ENCODE data around the gene CYP4F11.
"Not testable (repeated sequence)": the region's sequence is repeated elsewhere in the genome, so short reads cannot be mapped to it uniquely, and the experiment has no call there.

CYP4F11 gene

DNA sequence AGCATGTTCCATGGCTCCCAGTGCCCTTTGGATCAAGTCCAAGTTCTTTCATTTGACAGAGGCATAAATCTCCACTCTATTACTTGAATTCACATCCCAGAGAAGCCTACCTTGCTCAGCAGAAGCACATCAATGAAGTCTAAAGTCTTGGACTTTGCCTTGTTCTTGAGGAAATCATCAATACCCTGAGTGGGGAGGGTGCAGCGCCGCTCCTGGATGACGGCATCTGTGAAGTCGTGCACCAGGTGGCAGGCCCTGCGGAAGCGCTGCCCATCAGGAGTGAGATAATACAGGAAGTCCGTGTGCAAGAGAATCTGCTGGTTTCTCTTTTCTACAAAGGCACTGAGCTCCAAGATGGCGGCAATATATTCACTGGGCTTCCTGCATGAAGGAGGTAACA lies 10.6 kb downstream of the CYP4F11 start:
- no peak for DNase-seq (ENCODE audit: low read depth, low spot score)

DNA sequence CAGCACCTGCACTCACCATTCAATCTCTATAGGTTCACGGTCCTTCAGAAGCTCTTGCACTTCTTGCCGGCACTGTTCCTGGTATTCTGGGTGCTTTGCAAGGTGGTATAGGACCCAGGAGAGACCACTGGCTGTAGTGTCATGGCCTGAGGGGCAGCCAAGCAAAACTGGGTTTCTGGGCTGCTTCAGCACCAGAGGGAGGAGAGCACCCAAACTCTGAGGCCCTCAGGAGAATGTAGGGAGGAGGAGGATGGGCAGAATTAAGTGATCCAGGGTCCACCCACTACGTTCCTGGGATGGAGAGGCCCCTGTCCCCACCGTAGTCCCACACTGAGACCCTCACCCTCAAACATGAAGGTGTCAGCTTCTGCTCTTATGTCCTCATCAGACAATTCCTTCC lies 12.3 kb downstream of the CYP4F11 start:
- DNase-seq (ENCODE audit: low read depth, low spot score) = no peak

DNA sequence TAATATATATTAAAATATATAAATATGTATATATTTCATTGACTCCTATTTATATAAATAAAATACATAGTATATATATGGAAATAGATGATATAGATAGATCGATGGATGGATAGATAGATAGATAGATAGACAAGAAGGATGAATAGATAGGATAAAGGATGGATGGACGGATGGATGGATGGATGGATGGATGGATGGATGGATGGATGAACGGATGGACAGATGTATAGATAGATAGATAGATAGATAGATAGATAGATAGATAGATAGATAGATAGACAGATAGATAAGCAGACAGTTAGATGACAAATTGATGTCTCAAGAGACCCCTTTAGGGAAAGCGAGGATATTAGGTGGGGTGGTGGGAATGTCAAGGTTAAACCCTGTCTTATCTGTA lies 15.1 kb downstream of the CYP4F11 start:
- DNase-seq (ENCODE audit: low read depth, low spot score) = no peak

DNA sequence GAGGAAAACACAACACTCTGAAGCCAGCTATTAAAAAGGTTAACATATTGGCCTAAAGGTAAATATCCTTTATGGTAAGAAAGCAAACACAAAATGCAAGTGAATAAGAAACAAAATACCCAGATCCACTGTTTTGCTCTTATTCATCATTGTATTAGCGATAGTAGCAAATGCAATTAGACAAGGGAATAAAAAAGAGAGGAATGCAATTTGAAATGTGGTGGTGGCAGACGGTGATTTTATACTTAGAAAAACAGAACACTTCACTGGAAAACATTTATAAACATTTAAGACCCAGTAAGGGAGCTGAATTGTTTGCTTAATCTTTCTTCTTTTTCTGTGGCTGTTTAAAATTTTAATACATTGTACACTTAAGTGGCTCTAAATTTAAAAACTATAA lies 19.2 kb downstream of the CYP4F11 start:
- DNase-seq (ENCODE audit: low read depth, low spot score) = no peak

DNA sequence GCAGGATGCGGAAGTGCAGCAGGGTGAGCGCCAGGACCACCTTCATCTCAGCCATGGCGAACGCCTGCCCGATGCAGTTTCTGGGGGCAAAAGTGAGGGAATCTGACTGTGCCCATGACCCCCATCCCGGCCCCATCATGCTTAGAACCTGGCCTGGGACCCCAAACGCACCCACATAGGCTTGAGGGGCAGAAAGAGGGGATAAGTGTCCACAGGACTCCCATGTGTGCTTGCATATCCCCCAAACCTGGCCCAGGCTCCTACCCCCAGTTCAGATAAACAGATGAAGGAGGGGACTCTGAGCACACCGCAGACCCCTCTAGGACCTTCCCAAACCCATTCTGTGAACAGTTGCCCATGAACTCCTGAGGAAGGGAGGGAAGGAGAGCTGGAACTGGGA lies 20.5 kb downstream of the CYP4F11 start:
- no peak for DNase-seq (ENCODE audit: low read depth, low spot score)

DNA sequence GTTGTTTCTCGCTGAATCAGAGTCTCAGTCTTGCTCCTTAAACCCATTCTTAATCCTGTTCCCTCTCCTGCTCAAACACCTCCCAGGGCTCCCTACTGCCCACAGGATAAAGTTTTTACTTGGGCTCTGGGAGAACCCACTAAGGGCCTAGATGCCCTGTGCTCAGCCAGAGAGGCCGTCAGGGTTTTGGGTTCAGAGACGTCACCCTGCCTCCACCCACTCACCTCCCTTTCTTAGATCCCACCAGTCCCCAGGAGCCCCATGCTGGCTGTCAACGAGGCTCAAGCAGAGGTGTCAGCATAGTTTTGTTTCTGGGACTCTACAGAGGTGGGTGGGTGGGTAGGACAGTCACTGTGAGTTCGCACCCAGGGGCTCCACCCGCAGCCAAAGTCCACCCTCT lies 20.9 kb downstream of the CYP4F11 start:
- DNase-seq (ENCODE audit: low read depth, low spot score) = no peak

DNA sequence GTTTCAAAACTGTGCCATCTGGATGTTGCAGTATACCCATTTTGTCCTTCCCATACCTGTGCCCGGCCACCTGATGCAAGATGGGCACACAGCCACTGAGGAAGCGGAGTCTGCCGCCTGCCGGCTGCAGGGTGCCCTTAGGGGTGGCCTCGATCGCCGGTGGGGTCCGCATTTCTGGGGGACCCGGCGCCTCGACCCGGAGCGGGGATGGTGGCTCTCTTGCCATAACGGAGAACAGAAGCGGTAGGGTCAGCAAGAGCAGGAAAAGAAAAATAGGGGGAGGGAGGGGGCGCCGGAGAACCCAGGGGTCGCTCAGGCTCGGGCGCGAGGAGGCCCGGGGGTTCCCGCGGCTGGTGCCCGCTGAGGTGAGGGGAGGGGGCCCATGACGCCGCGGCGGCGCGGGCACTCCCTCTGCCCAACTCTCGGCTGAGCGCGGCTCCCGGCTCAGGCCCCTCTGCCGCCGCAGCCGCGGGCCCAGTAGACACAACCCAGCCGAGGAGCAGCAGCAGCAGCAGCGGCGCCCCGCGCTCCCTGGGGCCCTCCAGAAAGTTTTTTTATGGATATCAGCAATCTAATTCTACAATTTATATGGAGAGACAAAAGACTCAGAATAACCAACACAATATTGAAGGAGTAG lies 22.6 kb downstream of the CYP4F11 start:
- DNase-seq (ENCODE audit: low read depth, low spot score) = no peak

DNA sequence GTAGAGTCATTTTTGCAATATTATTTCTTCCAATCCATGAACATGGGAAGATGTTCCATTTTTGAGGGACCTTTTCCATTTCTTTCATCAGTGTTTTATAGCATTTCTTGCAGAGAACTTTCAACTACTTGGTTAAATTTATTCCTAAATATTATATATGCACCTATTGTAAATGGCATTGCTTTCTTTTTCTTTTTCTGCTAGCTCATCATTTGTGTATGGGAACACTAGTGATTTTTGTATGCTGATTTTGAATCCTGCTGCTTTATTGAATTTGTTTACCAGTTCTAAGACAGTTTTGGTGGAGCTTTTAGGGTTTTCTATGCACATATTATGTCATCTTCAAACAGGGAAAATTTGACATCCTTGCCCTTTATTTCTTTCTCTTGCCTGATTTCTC lies 29.3 kb downstream of the CYP4F11 start:
- DNase-seq (ENCODE audit: low read depth, low spot score) = no peak

DNA sequence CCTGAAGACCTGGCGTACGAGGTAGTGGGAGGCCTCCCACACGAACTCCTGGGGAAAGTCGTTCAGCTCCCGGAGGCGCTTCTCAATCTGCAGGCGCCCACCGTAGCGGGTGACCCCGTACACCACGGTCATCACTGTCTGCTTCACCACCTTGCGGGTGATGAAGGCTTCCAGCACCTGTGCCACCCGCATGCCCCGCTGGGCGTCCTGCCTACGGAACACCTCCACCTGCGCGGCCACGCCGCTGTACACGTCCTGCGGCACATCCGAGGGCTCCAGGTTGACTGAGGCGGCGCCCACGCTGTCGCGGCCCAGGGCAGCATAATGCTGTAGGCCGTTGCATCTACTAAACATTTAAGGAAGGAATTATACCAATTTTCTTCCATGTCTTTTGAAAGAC lies 31.4 kb downstream of the CYP4F11 start:
- DNase-seq (ENCODE audit: low read depth, low spot score) = not testable (repeated sequence)

DNA sequence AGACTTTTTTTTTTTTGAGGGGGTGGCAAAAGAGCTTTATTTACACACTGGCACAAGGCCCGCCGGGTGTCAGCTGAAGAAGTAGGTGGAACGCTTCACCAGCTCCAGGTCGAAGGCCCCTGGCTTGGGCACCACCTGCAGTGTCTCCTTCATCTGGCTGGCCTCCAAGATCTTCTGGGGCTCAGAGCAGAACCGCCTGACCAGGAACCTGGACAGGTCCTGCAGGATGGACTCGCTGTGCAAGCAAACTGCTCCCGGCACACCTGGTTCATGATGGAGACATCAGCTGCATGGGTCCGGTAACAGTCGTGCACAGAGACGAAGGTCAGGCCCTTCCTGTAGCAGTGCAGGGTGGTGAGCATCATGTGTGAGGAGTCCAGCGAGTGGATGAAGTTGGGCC lies 32.1 kb downstream of the CYP4F11 start:
- DNase-seq (ENCODE audit: low read depth, low spot score) = no peak

DNA sequence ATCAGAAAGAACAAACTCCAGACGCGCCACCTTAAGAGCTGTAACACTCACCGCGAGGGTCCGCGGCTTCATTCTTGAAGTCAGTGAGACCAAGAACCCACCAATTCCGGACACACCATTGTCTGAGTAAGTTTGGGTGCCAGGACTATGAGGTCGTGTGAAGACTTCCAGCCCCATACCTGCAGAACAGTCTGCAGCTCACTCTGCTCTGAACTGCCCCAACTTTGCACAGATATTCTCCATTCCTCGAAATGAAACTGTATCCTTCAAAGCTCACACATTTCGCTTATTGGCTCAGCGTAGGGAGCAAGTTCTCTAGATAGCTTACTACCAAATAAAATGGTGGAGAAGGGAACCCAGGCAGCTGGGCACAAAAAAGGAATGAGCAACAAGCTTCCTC lies 33.8 kb downstream of the CYP4F11 start:
- no peak for DNase-seq (ENCODE audit: low read depth, low spot score)

DNA sequence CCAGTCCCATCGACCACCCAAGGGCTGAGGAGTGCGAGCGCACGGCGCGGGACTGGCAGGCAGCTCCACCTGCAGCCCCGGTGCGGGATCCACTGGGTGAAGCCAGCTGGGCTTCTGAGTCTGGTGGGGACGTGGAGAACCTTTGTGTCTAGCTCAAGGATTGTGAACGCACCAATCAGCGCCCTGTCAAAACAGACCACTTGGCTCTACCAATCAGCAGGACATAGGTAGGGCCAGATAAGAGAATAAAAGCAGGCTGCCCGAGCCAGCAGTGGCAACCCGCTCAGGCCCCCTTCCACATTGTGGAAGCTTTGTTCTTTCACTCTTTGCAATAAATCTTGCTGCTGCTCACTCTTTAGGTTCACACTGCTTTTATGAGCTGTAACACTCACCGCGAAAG lies 34.3 kb downstream of the CYP4F11 start:
- not testable (repeated sequence) for DNase-seq (ENCODE audit: low read depth, low spot score)

DNA sequence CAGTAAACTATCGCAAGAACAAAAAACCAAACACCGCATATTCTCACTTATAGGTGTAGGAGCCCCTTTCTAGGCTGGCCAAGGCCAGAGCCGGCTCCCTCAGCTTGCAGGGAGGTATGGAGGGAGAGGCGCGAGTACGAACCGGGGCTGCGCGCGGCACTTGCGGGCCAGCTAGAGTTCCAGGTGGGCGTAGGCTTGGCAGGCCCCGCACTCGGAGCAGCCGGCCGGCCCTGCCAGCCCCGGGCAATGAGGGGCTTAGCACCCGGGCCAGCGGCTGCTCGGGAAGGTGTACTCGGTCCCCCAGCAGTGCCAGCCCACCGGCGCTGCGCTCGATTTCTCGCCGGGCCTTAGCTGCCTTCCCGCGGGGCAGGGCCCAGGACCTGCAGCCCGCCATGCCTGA lies 34.8 kb downstream of the CYP4F11 start:
- DNase-seq (ENCODE audit: low read depth, low spot score) = not testable (repeated sequence)

DNA sequence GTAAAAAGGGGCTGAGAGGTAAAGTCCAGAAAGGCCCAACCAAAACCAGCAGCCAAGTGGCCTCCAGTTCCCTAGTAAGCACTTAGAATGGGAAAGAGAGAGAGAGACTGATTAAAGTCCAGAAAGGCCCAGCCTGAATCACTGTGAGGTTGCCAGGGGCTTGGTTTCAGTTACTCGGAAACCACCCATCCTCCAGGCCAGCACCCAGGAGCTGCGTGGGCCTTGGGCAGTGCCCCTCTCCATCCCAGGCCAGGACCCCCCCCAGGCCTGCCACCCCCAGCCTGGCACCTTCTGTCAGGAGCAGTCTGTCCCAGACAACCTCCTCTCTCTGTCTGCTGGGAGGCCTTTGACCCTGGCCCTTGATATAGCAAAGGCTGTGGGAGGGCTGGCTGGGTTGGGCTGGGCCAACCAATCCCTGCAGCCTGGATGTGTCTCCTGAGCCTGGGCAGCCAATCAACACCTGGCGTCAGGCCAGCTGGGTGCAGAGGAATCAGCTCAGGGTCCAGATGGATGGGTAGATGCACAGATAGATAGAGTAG lies 36.5 kb downstream of the CYP4F11 start, which contains the start of gene CYP4F2:
Gene CYP4F2 (minus strand): TSS at position 337 of the 539 bp plus-strand sequence. CDS start 463 bp downstream, outside the sequence.
- no peak for DNase-seq (ENCODE audit: low read depth, low spot score)

DNA sequence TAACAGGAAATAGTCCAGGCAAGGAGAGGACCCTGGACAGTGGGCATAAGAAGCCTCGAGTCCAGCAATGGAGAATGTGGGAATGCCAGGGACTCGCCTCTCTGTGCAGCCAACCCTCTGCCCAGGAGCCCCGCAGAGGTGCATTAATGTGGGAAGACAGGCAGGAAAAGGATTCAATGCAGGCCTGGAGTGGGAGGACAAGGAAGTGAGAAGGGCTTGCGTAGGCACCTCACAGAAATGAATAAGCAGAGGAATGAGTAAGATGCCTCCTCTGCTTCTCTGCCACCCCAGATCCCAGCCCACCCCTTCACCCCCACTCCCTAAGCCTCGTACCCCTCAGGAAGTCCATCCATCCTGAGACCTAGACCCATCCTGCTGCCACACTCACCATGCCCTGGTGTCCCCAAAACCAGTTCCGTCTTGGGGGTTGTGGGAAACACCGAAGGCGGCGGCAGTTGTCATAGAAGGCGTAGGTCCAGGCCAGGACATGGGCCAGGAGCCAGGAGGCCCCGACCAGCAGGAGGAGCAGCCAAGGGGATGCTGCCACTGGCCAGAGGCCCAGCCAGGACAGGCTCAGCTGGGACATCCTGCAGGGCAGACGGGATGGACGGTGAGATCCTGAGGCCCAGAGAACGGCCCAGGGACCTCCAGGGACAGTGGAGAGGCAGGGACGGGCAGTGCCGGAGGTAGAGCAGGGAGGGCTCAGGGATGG lies 37.1 kb downstream of the CYP4F11 start:
- no peak for DNase-seq (ENCODE audit: low read depth, low spot score)

DNA sequence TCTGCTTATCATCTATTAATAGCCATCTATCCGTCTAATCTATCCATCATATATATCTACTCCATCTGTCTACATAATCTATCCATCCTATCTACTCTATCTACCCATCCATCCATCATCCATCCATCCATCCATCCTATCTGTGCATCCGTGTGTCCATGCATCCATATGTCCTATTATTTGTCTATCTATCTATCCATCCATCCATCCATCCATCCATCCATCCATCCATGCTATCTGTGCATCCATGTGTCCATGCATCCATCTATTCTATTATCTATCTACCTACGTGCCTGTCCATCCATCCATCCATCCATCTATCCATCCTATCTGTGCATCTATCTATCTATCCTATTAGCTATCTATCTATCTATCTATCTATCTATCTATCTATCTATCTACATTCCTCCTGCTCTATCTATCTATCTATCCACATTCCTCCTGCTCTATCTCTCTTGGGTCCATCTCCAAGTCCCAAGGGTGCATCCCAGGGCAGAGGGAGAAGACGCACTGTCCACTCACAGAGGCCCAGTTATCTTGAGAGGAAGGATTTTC lies 38.4 kb downstream of the CYP4F11 start:
- DNase-seq (ENCODE audit: low read depth, low spot score) = no peak

DNA sequence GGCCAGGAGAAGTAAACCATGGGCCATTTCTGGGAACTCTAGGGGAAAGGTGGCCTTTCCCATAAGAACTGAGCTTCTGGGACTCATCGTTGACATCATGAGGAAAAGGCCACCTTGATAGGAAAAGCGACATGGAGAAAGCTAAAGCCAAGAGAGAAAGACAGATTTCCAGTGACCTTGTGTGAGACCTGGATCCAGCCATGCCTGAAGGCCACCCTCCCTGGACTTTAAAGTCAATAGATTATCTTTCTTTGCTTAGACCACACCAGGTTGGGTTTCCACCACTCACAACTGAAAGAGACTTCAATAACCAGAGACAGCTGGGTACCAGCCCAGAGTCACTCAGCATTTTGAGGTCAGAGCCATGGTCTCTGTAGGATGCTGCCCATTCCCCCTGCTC lies 40.0 kb downstream of the CYP4F11 start:
- DNase-seq (ENCODE audit: low read depth, low spot score) = no peak

DNA sequence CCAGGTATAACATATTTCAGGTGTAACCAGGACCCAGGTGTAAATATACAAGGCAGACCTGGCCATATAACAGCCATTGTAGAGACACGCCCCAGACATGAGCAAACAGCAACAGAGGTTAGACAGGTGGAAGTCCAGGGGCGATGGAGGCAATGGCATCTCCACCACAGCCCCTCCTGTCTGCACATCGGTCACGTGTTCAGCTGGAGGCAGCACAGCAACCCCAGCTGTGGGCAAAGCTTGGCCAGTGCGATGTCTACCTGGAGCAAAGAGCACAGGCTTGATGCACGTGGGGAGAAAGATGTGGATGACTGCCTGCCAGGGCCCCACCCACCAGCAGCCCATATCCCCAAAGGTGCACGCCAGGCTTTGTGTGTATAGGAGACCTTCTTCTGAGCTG lies 40.9 kb downstream of the CYP4F11 start:
- no peak for DNase-seq (ENCODE audit: low read depth, low spot score)

DNA sequence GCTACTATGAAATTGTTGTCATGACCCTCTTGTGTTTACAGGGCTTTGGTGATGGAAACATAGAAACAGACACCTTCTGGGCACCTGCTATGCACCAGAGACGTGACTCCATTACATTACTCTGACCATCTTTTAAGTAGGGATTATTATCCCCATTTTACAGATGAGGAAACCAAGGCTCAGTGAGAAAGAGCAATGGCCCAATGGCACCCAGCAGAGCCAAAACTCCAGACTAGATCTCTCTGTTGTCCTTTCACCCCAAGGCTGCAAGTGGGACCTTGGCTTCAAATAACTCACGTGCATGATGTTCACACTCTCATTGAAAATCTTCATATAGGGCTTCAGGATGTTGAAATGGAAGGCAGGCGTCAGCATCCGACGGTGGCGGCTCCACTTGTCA lies 42.3 kb downstream of the CYP4F11 start:
- DNase-seq (ENCODE audit: low read depth, low spot score) = no peak

DNA sequence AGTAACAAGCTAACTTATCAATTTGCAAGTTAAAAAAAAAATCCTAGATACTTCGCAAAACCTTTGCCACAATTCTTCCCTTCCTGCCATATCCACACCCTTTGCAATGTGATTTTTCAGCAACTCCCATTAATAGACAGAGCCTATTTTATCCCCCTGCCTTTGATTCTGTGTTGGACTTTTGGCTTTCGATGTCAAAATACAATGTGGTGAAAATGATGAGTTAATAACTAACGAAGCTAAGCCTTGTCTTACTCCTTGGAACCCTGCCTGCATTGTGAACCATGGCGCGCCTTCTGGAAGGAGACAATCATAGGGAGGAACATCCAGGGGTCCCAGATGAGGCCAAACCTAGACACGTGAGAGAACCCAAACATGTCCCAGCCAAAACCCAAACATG lies 42.9 kb downstream of the CYP4F11 start:
- DNase-seq (ENCODE audit: low read depth, low spot score) = no peak

DNA sequence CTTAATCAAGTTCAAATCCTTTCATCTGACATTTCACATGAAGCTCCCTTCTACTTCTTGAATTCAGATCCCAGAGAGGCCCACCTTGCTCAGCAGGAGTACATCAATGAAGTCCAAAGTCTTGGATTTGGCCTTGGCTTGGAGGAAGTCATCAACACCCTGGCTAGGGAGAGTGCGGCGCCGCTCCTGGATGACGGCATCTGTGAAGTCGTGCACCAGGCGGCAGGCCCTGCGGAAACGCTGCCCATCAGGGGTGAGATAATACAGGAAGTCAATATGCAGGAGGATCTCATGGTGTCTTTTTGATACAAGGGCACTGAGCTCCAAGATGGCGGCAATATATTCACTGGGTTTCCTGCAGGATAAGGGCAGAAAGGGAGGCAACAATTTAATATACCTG lies 45.0 kb downstream of the CYP4F11 start:
- not testable (repeated sequence) for DNase-seq (ENCODE audit: low read depth, low spot score)

DNA sequence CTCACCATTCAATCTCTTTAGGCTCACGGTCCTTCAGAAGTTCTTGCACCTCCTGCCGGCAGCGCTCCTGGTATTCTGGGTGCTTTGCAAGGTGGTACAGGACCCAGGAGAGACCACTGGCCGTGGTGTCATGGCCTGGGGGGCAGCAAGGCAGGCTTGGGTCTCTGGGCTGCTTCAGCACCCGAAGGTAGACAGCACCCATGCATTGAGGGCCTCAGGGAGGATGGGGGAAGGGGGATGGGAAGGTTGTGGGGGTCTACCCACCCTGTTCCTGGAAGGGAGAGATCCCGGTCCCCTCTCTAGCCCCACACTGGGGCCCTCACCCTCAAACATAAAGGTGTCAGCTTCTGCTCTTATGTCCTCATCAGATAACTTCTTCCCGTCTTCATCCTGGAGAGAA lies 48.4 kb downstream of the CYP4F11 start:
- no peak for DNase-seq (ENCODE audit: low read depth, low spot score)

DNA sequence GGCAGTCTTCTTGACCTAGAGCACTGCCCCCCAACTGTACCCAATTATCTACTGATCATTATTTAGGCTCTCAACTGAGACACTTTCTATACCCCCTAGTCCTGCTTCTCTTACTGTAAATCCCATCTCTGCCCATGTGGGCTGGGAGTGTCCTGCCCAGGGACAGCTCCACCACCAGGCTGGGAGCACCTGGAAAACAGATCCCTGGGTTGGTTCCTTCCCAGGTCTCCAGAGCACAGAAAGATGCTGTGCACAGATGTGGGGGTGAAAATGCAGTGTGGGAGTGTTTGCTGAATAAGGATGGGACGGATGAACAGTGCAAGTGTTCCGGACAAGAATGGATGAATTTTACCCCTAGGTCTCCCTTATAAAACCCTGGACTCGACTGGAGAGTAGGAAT lies 49.2 kb downstream of the CYP4F11 start:
- no peak for DNase-seq (ENCODE audit: low read depth, low spot score)

Measured in iPS DF 19.7 (cell line).